DMS79 treated with DMSO at 0.1 percent for 48 hours (cell line): ENCODE results near the gene GET4.

Source experiments
- DNase-seq: peaks from one replicate; lab custom pipeline; 2025; lab: John Stamatoyannopoulos, UW

GET4 gene

DNA sequence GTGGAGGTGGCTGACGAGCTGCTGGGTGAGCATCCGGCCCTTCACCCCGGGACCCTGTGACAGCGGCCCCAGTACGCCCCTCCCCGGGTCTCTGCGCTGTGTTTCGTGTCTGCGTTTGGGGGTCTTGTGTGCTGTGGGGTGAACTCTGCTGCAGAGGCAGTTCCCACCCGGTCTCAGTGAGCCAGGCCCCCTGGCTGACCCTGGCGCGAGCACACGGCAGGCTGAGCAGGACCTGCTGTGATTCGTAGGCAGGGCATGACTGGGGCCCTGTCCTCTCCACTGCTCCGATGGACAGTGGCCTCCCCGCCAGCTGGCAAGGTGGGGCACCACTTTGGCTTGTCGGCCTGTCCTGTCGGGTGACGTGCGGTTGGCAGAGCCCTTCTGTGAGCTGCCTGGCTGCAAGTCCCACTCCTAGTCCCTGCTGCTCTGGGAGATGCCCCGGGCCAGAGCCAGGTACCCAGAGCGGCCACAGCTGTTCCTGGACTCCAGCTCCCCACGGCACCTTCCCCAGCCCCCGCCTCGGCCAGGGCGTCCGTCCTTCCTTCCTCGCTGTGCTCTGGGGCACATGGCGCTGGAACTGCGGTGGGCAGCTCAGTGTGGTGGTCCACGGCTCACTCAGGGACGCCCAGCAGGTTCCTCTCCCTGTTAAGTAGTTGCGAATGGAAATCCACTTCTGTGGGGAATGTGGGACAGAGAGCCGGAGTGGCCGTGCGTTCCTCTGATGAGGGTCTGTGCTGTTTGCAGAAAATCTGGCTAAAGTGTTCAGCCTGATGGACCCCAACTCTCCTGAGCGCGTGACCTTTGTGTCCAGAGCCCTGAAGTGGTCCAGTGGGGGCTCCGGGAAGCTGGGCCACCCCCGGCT lies 10.5 kb downstream of the GET4 start:
- DNase-seq: no peak

- no peak for DNase-seq
These were observed 11.1 kb downstream of the GET4 start for GRCh38 chr7:887488-887820.

GRCh38 chr7:888081-889024 lies 12.0 kb downstream of the GET4 start:
- no peak for DNase-seq

GRCh38 chr7:889025-889390 lies 12.7 kb downstream of the GET4 start:
- no peak for DNase-seq

GRCh38 chr7:889391-889790 lies 13.0 kb downstream of the GET4 start:
- DNase-seq: no peak

DNA sequence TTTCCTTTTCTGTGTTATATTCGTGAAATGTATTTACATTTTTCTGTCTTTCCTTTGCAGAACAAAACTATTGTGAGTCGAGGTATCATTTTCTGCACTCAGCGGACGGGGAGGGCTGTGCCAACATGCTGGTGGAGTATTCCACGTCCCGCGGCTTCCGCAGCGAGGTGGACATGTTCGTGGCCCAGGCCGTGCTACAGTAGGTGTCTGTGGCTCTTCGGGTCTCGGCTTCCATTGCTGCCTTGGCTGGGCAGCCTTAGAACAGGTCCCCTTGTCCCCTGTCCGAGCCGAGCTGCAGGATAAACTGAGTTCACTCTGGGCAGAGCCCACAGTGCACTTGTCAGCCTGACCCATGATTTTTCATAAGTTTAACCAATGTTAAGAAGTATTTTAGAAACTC lies 14.5 kb downstream of the GET4 start:
- no peak for DNase-seq

DNA sequence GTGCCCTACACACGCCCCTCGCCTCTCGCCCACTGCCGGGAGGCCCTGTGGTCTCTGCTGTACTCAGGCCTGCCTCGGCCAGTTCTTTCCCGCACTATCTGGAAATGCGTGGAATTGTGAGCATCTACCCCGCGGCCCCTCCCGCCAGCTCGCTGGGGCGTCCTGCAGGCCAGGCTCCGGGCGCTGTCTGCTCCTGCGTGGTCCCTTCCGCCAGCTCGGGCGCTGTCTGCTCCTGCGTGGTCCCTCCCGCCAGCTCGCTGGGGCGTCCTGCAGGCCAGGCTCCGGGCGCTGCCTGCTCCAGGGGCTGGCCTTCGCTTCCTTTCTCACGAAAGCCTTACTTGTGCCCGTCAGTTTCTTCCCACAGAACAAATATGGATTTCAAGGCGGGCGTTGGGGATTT lies 14.9 kb downstream of the GET4 start:
- DNase-seq: no peak

GRCh38 chr7:891805-892204 lies 15.5 kb downstream of the GET4 start:
- DNase-seq: no peak

DNA sequence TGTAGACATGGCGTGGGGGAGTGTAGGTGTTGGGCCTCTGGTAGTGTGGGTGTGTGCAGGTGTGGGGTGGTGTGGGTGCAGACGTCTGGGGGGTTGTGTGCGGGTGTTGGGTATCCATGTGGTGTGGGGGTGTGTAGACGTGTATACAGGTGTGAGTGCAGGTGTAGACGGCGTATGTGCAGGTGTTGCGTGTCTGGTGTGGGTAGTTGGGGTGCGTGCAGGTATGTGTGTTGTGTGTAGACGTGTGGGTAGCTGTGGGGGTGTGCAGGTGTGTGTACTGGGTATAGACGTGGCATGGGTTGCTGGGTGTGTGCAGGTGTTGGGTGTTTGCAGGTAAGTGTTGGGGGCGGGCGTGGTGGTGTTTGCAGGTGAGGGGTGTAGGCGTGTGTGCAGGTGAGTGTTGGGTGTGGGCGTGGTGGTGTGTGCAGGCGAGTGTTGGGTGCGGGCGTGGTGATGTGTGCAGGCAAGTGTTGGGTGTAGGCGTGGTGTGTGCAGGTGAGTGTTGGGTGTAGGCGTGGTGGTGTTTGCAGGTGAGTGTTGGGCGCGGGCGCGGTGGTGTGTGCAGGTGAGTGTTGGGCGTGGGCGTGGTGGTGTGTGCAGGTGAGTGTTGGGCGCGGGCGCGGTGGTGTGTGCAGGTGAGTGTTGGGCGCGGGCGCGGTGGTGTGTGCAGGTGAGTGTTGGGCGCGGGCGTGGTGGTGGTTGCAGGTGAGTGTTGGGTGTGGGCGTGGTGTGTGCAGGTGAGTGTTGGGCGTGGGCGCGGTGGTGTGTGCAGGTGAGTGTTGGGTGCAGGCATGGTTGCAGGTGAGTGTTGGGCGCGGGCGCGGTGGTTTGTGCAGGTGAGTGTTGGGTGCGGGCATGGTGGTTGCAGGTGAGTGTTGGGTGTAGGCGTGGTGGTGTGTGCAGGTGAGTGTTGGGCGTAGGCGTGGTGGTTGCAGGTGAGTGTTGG lies 16.6 kb downstream of the GET4 start:
- no peak for DNase-seq

- DNase-seq: no peak
These were observed 17.3 kb downstream of the GET4 start for GRCh38 chr7:893686-894085.

- DNase-seq: no peak
These were observed 18.0 kb downstream of the GET4 start for GRCh38 chr7:894164-894867.

GRCh38 chr7:894927-895450 lies 18.6 kb downstream of the GET4 start:
- DNase-seq: no peak

DNA sequence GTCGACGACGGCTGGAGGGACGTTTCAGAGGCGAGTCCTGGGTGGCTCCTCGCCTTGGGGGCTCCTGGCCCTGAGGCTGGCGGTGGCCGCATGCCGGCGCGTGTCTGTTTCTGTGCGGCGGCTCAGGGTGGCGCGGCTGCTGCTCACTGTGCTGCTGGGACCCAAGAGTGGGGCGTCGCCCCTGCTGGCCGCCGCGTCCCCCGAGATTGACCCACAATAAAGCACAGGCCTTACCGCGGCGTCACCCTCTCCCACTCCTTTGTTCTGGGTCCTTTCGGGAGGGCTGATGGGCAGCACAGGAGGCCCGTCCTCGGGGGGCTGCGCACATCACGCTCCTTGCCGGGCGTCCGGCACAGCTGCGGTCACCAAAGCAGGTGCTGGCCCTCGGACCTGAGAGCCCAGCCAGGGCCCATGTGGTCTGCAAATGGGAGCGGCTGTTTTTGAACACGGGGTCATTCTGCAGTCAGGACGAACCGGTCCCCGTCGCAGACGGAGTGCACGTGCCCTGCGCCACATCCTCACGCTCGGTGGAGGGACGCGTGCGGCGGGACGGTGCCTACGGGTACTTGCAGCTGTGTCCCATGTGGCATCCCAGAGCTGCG lies 19.2 kb downstream of the GET4 start:
- no peak for DNase-seq

DNA sequence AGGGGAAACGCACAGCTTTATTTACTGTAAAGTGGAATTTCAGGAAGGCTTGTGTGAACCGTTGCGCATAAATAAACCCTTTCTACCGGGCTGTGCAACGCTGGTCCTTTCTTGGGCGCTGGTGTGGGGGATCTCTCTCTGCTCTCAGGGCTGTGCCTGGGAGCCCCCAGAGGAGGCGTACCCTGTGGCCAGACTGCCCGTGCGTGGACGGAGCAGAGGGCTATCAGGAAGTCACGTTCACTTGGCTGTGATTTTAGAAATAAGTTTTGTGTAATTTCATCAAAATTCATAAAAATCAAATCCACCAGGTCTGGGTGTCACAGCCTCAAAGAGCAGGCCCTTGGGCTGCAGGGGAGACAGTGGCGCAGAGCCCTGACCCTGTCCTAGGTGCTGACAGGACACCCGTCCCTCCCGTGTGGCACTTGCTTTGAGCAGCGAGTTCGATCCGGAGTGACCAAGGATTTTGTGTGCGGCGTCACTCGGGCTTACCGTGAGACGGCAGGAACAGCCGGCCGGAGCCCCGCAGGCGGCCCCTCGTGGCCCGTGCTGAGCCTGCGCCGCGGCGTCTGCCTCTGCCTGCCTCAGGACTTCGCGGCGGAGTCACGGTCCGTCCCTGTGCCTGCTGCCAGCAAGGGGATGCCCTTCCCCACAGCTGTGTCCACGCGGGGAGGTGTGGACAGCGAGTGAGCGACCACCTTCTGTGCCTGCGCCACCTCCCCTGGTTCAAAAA lies 20.2 kb downstream of the GET4 start:
- DNase-seq: no peak

DNA sequence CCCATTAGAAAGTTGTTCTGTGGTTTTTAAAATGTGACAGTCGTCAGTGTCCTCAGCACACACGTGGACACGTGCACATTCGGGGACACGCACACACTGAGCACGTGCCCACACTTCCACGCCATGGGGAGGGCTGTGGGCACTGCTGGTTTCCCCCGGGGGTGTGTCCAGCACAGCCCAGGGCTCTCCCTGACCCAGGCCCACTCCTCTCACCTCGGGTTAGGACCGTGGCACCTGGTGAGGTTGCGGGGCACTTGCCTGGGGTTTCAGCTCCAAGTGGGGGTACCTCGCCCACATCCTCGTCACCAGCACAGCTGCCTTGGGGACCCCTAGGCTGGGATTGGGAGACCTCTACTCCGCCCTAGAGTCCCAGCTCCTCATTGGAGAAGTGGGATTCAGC lies 20.7 kb downstream of the GET4 start:
- no peak for DNase-seq

DNA sequence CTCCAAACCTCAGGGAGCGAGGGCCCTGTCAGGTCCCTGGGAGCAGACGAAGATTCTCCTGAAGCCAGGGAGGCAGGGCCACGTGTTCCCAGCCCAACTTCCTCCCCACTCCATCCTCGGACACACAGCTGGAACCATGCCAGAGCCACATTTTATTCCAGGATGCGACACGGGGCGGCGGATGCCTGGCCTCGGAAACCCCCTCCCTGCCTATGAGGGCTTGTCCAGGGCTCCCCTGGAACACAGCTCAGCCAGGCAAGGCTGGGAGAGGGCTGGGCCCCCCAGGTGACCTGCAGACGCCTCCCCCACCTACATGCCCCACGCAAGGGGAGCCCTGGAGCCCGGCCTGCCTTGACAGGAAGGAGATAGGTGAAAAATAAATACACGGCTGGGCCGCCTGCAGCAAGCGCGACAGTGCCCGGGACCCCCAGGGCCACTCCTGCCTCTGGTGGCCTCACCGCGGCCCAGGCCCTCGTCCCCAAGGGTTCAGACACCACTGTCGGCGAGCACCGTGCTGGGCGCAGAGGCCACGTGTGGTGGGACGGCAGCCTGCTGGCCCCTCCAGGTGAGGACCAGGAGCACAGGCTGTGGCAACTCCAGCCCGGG lies 21.5 kb downstream of the GET4 start:
- DNase-seq: no peak

GRCh38 chr7:898460-898854 lies 22.1 kb downstream of the GET4 start:
- no peak for DNase-seq

GRCh38 chr7:898855-899681 lies 22.7 kb downstream of the GET4 start:
- no peak for DNase-seq

- DNase-seq: no peak
These were observed 23.5 kb downstream of the GET4 start for GRCh38 chr7:899806-900205.
